ENCODE data around the gene AFF2.
"Not testable (repeated sequence)": the region's sequence is repeated elsewhere in the genome, so short reads cannot be mapped to it uniquely, and the experiment has no call there.

The AFF2 gene

GRCh38 chrX:148871422-148872160, 371.2 kb downstream of the AFF2 start:
- DNase-seq, result no peak

- no peak for DNase-seq
These were observed 371.7 kb downstream of the AFF2 start for GRCh38 chrX:148872161-148872535.

- DNase-seq, result no peak
These were observed 372.5 kb downstream of the AFF2 start for GRCh38 chrX:148872881-148873280.

GRCh38 chrX:148874636-148875246, 374.3 kb downstream of the AFF2 start:
- DNase-seq, result no peak

GRCh38 chrX:148878371-148878770, 378.0 kb downstream of the AFF2 start:
- no peak for DNase-seq

GRCh38 chrX:148885203-148885602, 384.8 kb downstream of the AFF2 start:
- no peak for DNase-seq

GRCh38 chrX:148893395-148893794, 393.0 kb downstream of the AFF2 start:
- no peak for DNase-seq

- DNase-seq, result peak; percentile 18
These were observed 402.2 kb downstream of the AFF2 start for GRCh38 chrX:148902581-148902980.

GRCh38 chrX:148903176-148903575, 402.8 kb downstream of the AFF2 start:
- no peak for DNase-seq

GRCh38 chrX:148904421-148905111, 404.1 kb downstream of the AFF2 start:
- no peak for DNase-seq

GRCh38 chrX:148905400-148905799, 405.0 kb downstream of the AFF2 start:
- no peak for DNase-seq

- DNase-seq, result not testable (repeated sequence)
These were observed 406.2 kb downstream of the AFF2 start for GRCh38 chrX:148906628-148907027.

GRCh38 chrX:148909758-148910157, 409.3 kb downstream of the AFF2 start:
- peak; percentile 59 for DNase-seq

- DNase-seq, result no peak
These were observed 413.6 kb downstream of the AFF2 start for GRCh38 chrX:148913971-148914370.

- DNase-seq, result no peak
These were observed 414.4 kb downstream of the AFF2 start for GRCh38 chrX:148914783-148915182.

GRCh38 chrX:148915474-148915873, 415.1 kb downstream of the AFF2 start:
- no peak for DNase-seq

GRCh38 chrX:148917441-148917840, 417.0 kb downstream of the AFF2 start:
- no peak for DNase-seq

GRCh38 chrX:148923631-148924030, 423.2 kb downstream of the AFF2 start:
- DNase-seq, result no peak

GRCh38 chrX:148926371-148926770, 426.0 kb downstream of the AFF2 start:
- DNase-seq, result no peak

GRCh38 chrX:148928811-148929210, 428.4 kb downstream of the AFF2 start:
- DNase-seq, result no peak

GRCh38 chrX:148929686-148930085, 429.3 kb downstream of the AFF2 start:
- DNase-seq, result no peak

- DNase-seq, result no peak
These were observed 429.9 kb downstream of the AFF2 start for GRCh38 chrX:148930206-148930729.

- DNase-seq, result no peak
These were observed 433.5 kb downstream of the AFF2 start for GRCh38 chrX:148933881-148934280.

- no peak for DNase-seq
These were observed 437.9 kb downstream of the AFF2 start for GRCh38 chrX:148938348-148938747.
